Esophagus (tissue), 2 donors: ENCODE results near the gene GTF2IRD1. TPM values are rescaled to one million over a fixed set of nuclear protein-coding genes. Genes with fewer than 3 reads are reported as not detected.
"Not testable (repeated sequence)": the region's sequence is repeated elsewhere in the genome, so short reads cannot be mapped to it uniquely, and the experiment has no call there.

Experiments used
- H3K27ac ChIP-seq, 2 donors: one replicate each; pipeline ENCODE4 v1.5.1; 2013; ENCODE audit warnings: low read depth in 2 of 2, mild to moderate bottlenecking in 2 of 2, inconsistent platforms in 1 of 2, low read length in 1 of 2, moderate library complexity in 1 of 2
- H3K27me3 ChIP-seq, 2 donors: one replicate each; pipeline ENCODE4 v1.6.1; 2013; ENCODE audit warnings: low read length in 2 of 2, control low read depth in 1 of 2, mild to moderate bottlenecking in 1 of 2; ENCODE audit not compliant: insufficient read depth in 2 of 2, control insufficient read depth in 1 of 2
- H3K36me3 ChIP-seq, 2 donors: one replicate each; pipeline ENCODE4 v1.6.1; 2013; ENCODE audit warnings: low read length in 1 of 2; ENCODE audit not compliant: control insufficient read depth in 2 of 2, insufficient read depth in 2 of 2
- H3K4me1 ChIP-seq, 2 donors: one replicate each; pipeline ENCODE4 v1.6.1; 2013; ENCODE audit warnings: low read length in 1 of 2; ENCODE audit not compliant: control insufficient read depth in 2 of 2, insufficient read depth in 2 of 2
- H3K4me3 ChIP-seq, 2 donors: one replicate each; pipeline ENCODE4 v1.5.1; 2013; ENCODE audit warnings: low read length in 2 of 2, mild to moderate bottlenecking in 2 of 2, low read depth in 1 of 2, moderate library complexity in 1 of 2
- H3K9me3 ChIP-seq, 2 donors: one replicate each; pipeline ENCODE4 v1.6.1; 2013; ENCODE audit warnings: mild to moderate bottlenecking in 2 of 2, low read depth in 1 of 2, low read length in 1 of 2, moderate library complexity in 1 of 2; ENCODE audit not compliant: control insufficient read depth in 2 of 2, insufficient read depth in 1 of 2
- WGBS, 2 donors: extraction: QIAGEN DNeasy Blood & Tissue Kit; methylation state at CpG; one replicate each; pipeline ENCODE4 v1.1.7; 2013; 5-methylcytosine and 5-hydroxymethylcytosine counted together
- polyA plus RNA-seq, 2 donors: library from polyadenylated mRNA; stranded (reverse); fragments of 200-250 nt; gene quantifications; one replicate each; pipeline ENCODE4 v1.2.3, GENCODE V29; 2013
- donor health status: healthy with polysubstance abuse.
- donor health status: Bipolar disorder and iron deficiency.

The GTF2IRD1 gene
- polyA plus RNA-seq, 2 donors, result 30.4 to 43.4 TPM

DNA sequence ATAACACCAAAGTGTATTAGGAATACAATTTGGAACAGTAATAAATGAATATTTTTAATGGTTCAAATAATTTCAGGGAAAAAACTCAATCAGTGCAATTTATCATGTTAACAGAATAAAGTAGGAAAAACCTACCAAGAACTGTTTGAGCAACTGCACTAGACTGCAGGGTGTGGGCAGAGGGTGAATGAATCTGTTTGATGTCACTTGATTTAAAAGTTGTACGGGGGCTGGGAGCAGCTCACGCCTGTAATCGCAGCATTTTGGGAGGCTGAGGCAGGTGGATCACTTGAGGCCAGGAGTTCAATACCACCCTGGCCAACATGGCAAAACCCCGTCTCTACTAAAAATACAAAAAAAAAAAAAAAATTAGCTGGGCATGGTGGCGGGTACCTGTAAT lies 42.1 kb upstream of the GTF2IRD1 start:
- WGBS, 2 donors, result 64 to 77% methylated on average over 5 of the region's 5 CpGs
- H3K4me1 ChIP-seq, H3K36me3 ChIP-seq, H3K27me3 ChIP-seq, H3K9me3 ChIP-seq, H3K27ac ChIP-seq, H3K4me3 ChIP-seq: not testable (repeated sequence)

DNA sequence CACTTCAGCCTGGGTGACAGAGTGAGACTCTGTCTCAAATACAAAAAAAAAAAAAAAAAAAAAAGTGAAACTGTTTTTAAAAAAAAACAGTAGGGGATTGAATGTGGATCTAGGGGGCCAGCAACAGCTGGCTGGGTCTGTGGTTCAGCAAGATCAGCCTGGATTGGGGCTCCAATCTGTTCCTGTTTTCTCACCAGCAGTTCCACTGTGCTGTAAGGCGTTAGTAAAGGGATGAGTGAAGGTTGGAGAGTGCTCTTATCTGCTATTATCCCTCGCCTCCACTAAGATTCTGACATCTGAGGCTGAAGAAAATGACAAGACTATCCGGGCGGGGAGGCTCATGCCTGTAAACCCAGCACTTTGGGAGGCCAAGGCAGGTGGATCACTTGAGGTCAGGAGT lies 41.6 kb upstream of the GTF2IRD1 start:
- H3K4me1 ChIP-seq, result no peaks in the 10 kb centered on the region
- H3K27ac ChIP-seq, result no peak overlapping the region
- H3K36me3 ChIP-seq, result no peaks in the 10 kb centered on the region
- WGBS, 2 donors, result 26 to 33% methylated on average over 4 of the region's 4 CpGs
- H3K27me3 ChIP-seq, result no peaks in the 10 kb centered on the region
- no peak overlapping the region for H3K4me3 ChIP-seq
- H3K9me3 ChIP-seq, result no peaks in the 10 kb centered on the region

DNA sequence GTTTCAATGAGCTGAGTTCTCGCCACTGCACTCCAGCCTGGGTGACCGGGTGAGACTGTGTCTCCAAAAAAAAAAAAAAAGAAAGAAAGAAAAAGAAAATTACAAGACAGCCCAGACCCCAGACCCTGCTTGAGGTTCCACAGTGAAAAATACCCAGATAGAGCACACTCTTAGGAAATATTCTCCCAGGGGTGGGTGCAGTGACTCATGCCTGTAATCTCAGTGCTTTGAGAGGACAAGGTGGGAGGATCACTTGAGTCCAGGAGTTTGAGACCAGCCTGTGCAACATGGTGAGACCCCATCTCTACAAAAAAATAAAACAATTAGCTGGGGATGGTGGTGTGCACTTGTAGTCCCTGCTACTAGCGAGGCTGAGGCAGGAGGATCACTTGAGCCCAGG lies 41.1 kb upstream of the GTF2IRD1 start:
- Histone ChIP-seq H3K27me3 (no peaks in the 10 kb centered on the region), H3K27ac (no peak overlapping the region), H3K36me3 (no peaks in the 10 kb centered on the region), H3K9me3 (no peaks in the 10 kb centered on the region), H3K4me1 (peaks cover 0 to 3% of the 10 kb centered on the region in 2 donors), H3K4me3 (no peak overlapping the region)
- 73 to 80% methylated on average over 3 of the region's 3 CpGs for WGBS, 2 donors

DNA sequence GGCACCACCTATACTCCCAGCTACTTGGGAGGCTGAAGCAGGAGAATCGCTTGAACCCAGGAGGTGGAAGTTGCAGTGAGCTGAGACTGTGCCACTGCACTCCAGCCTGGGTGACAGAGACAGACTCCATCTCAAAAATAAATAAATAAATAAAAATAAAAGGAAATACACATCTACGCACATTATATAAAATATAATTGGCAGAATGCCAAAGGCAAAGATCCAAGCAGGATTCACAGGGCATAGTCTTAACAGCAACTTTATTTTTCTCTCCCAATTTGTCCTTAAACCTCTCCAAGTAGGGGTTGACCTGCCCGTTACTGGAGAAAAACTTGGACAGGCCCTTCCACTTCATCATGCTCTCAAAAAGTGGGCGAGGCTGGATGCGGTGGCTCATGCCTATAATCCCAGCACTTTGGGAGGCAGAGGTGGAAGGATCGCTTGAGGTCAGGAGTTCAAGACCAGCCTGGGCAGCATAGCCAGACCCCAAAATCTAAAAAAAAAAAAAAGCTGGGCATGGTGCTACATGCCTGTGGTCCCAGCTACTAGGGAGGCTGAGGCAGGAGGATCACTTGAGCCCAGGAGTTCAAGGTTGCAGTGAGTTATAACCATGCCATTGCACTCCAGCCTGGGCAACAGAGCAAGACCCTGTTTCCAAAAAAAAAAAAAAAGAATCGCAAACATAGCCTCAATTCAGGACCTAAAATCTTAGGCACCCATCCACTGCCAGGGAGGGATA lies 38.9 kb upstream of the GTF2IRD1 start:
- not testable (repeated sequence) for H3K4me1 ChIP-seq, H3K27ac ChIP-seq, H3K4me3 ChIP-seq, H3K27me3 ChIP-seq, H3K36me3 ChIP-seq, H3K9me3 ChIP-seq
- no CpG with 5 or more reads among the region's 7 CpGs for WGBS, 2 donors

DNA sequence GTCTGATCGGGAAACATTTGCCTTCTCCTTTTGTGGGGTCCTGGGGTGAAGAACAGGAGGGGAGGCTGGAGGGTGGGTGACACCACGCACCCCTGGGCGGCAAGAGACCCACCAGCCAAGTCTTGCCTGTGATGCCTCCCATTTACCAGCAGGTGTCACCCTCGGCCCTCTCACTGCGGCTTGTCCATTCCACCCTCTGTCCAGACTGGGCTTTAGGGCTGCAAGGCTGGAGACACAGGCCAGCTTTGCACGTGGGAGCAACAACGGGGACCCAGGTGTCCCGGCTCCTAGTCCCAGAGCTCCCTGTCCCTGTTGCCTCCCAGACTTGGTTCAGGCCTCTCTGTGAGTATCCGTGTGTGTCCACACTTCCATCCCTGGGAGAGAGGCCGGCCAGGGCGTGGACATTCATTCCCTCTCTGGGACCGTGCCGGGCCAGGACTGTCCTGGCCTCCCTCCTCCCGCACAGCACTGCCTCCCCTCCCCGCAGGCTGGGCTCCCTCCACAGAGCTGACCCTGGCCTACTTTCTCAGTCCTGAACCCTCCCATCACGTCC lies 36.2 kb upstream of the GTF2IRD1 start:
- H3K27ac ChIP-seq, result no peak overlapping the region
- WGBS, 2 donors, result 24% methylated on average over 16 of the region's 16 CpGs
- H3K27me3 ChIP-seq, result no peaks in the 10 kb centered on the region
- H3K9me3 ChIP-seq, result no peaks in the 10 kb centered on the region
- H3K4me1 ChIP-seq, result peaks cover 0 to 4% of the 10 kb centered on the region in 2 donors
- H3K4me3 ChIP-seq, result no peak overlapping the region
- no peaks in the 10 kb centered on the region for H3K36me3 ChIP-seq

DNA sequence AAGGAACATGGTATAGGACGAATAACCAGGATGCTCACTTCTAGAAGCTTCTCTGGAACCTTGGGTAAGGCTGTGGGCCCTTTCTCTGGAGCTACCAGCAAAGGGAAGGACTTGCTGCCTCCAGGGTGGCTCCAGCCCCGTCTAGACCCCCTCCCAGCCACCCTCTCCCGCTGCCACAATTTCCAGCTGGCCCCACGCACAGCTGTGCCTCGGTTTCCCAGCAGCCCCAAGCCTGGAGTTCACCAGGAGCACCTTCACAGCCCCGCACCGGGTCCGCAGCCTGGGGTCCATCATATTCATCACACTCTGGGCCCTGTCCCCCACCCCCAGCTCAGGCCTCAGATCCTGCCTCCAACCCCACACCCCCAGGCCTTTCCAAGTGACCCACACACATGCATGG lies 35.6 kb upstream of the GTF2IRD1 start:
- Histone ChIP-seq H3K36me3 (no peaks in the 10 kb centered on the region), H3K4me3 (no peak overlapping the region), H3K4me1 (peaks cover 0 to 4% of the 10 kb centered on the region in 2 donors), H3K9me3 (no peaks in the 10 kb centered on the region), H3K27ac (no peak overlapping the region), H3K27me3 (no peaks in the 10 kb centered on the region)
- WGBS, 2 donors, result 71 to 81% methylated on average over 8 of the region's 8 CpGs

DNA sequence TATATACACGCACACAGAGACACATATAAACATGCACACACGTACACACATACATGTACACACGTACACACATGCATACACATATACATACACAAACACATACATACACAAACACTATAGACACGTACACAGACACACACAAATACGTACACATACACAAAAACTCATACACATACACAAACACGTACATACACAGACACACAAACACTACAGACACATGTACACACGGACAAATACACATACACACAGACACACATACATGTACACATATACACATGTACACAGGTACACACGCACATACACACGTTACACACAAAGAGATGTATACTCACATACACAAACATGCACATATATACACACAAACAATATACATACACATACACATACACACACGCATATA lies 35.2 kb upstream of the GTF2IRD1 start:
- H3K9me3 ChIP-seq, result no peaks in the 10 kb centered on the region
- no peaks in the 10 kb centered on the region for H3K36me3 ChIP-seq
- no peaks in the 10 kb centered on the region for H3K27me3 ChIP-seq
- 81 to 82% methylated on average over 10 of the region's 10 CpGs for WGBS, 2 donors
- H3K27ac ChIP-seq, result no peak overlapping the region
- H3K4me3 ChIP-seq, result no peak overlapping the region
- peaks cover 0 to 4% of the 10 kb centered on the region in 2 donors for H3K4me1 ChIP-seq

DNA sequence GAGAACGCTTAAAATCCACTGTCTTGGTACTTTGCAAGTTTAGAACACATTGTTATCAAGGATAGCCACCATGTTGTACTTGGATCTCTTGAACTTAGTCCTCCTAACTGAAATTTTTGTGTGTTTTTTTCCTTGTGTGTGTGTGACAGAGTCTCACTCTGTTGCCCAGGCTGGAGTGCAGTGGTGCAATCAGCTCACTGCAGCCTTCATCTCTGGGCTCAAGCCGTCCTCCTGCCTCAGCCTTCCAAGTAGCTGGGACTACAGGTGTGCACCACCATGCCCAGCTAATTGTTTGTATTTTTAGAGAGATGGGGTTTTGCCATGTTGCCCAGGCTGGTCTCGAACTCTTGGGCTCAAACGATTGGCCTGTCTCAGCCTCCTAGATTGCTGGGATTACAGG lies 34.5 kb upstream of the GTF2IRD1 start:
- not testable (repeated sequence) for H3K9me3 ChIP-seq, H3K27ac ChIP-seq, H3K36me3 ChIP-seq, H3K4me3 ChIP-seq, H3K27me3 ChIP-seq, H3K4me1 ChIP-seq
- 50 to 58% methylated on average over 4 of the region's 4 CpGs for WGBS, 2 donors

DNA sequence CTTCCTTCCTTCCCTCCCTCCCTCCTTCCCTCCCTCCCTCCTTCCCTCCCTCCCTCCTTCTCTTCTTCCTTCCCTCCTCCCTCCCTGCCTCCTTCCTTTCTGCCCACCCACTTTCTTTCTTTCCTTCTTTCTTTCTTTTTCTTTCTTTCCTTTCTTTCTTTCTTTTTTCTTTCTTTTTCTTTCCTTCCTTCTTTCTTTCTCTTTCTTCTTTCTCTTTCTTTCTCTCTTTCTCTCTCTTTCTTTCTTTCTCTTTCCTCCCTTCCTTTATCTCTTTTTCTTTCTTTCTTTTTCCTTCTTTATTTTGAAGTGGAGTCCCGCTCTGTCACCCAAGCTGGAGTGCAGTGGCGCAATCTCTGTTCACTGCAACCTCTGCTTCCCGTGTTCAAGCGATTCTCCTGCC lies 33.7 kb upstream of the GTF2IRD1 start:
- H3K27ac ChIP-seq, result no peak overlapping the region
- no peak overlapping the region for H3K4me3 ChIP-seq
- H3K9me3 ChIP-seq, result no peaks in the 10 kb centered on the region
- H3K36me3 ChIP-seq, result no peaks in the 10 kb centered on the region
- H3K27me3 ChIP-seq, result no peaks in the 10 kb centered on the region
- 88 to 93% methylated on average over 4 of the region's 4 CpGs for WGBS, 2 donors
- peaks cover 0 to 4% of the 10 kb centered on the region in 2 donors for H3K4me1 ChIP-seq

DNA sequence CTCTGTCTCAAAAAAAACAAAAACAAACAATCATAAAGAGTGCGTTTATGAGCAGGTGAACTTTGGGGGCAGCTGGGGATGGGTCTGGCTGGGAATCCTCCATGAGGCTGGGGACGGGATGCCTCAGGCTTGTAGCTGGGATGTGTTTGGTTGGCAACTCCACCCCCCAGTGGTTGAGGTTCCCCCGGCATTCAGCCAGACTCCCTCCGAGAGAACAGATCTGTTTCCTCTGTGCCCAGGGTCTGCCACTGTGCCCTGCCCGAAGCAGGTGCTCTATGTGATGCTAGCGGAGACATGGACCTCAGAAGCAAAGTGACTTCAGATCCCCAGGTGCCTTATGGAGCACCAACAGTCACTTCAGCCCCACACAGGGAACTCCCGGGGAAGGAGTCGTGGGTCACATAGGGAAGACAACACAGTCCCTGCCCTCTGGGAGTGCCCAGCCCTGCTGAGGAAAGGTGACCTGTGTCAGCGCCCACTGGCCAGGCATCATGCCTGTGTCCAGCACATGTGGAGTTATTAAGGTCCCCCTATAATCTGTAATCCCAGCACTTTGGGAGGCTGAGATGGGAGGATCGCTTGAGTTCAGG lies 29.3 kb upstream of the GTF2IRD1 start:
- no peaks in the 10 kb centered on the region for H3K9me3 ChIP-seq
- H3K27ac ChIP-seq, result no peak overlapping the region
- no peaks in the 10 kb centered on the region for H3K27me3 ChIP-seq
- H3K4me3 ChIP-seq, result no peak overlapping the region
- H3K4me1 ChIP-seq, result no peaks in the 10 kb centered on the region
- H3K36me3 ChIP-seq, result no peaks in the 10 kb centered on the region
- 87 to 91% methylated on average over 10 of the region's 10 CpGs for WGBS, 2 donors
